Hippocampal formation (tissue), 2 donors: ENCODE data around the gene HPCAL4.

Experiments
- DNase-seq, 2 donors: peaks; one replicate each; lab custom pipeline; 2025; lab: John Stamatoyannopoulos, UW

Gene HPCAL4

GRCh38 chr1:39676948-39677548 lies 14.2 kb downstream of the HPCAL4 start:
- no peak for DNase-seq

GRCh38 chr1:39675220-39675619 lies 16.0 kb downstream of the HPCAL4 start:
- no peak for DNase-seq

GRCh38 chr1:39673215-39673614 lies 18.0 kb downstream of the HPCAL4 start:
- no peak for DNase-seq

- no peak for DNase-seq
Measured at GRCh38 chr1:39672551-39672947, 18.7 kb downstream of the HPCAL4 start.

- DNase-seq: peak in 1 of 2 donors; percentile 24
Measured at GRCh38 chr1:39671793-39672550, 19.3 kb downstream of the HPCAL4 start, which contains the start of gene NT5C1A. NT5C1A (minus strand) TSS chr1:39672107; CDS start chr1:39672038, 69 bp downstream.

- DNase-seq: peak in 1 of 2 donors; percentile 38
Measured at GRCh38 chr1:39671433-39671792, 19.8 kb downstream of the HPCAL4 start.

- DNase-seq: no peak
Measured at GRCh38 chr1:39670689-39671088, 20.5 kb downstream of the HPCAL4 start.

GRCh38 chr1:39668894-39669293 lies 22.3 kb downstream of the HPCAL4 start:
- no peak for DNase-seq

GRCh38 chr1:39668111-39668510 lies 23.1 kb downstream of the HPCAL4 start:
- DNase-seq: no peak

GRCh38 chr1:39666772-39667171 lies 24.5 kb downstream of the HPCAL4 start:
- DNase-seq: no peak

GRCh38 chr1:39663559-39663958 lies 27.7 kb downstream of the HPCAL4 start:
- DNase-seq: no peak

GRCh38 chr1:39662861-39663260 lies 28.4 kb downstream of the HPCAL4 start:
- DNase-seq: no peak

- no peak for DNase-seq
Measured at GRCh38 chr1:39659538-39659937, 31.7 kb downstream of the HPCAL4 start.

- DNase-seq: no peak
Measured at GRCh38 chr1:39659110-39659509, 32.1 kb downstream of the HPCAL4 start.

GRCh38 chr1:39657923-39658485 lies 33.2 kb downstream of the HPCAL4 start:
- DNase-seq: peak; percentile 25 to 31

GRCh38 chr1:39657402-39657801 lies 33.8 kb downstream of the HPCAL4 start:
- no peak for DNase-seq

GRCh38 chr1:39656391-39656790 lies 34.8 kb downstream of the HPCAL4 start:
- no peak for DNase-seq

GRCh38 chr1:39655578-39656268 lies 35.5 kb downstream of the HPCAL4 start:
- no peak for DNase-seq

- no peak for DNase-seq
Measured at GRCh38 chr1:39654291-39654690, 36.9 kb downstream of the HPCAL4 start.

- DNase-seq: peak; percentile 49 to 55
Measured at GRCh38 chr1:39653546-39654031, 37.6 kb downstream of the HPCAL4 start.

GRCh38 chr1:39652554-39652953 lies 38.7 kb downstream of the HPCAL4 start:
- DNase-seq: no peak

GRCh38 chr1:39652105-39652504 lies 39.1 kb downstream of the HPCAL4 start:
- DNase-seq: no peak
